ENCODE data around the gene HEATR5A.

GRCh38 chr14:31294746-31295405 lies 125.5 kb downstream of the HEATR5A start:
- TF ChIP-seq EZH2 (IDR thresholded peaks at IDR 0.05; ENCODE audit: borderline replicate concordance, control insufficient read depth, low read depth, low read length), result no peak
- no peak for TF ChIP-seq ZNF384 (IDR thresholded peaks at IDR 0.05; ENCODE audit: borderline replicate concordance, low read depth, low read length)
- TF ChIP-seq USF2 (IDR thresholded peaks at IDR 0.05; ENCODE audit: borderline replicate concordance, low read depth, low read length), result no peak
- TF ChIP-seq, protein P1, sequence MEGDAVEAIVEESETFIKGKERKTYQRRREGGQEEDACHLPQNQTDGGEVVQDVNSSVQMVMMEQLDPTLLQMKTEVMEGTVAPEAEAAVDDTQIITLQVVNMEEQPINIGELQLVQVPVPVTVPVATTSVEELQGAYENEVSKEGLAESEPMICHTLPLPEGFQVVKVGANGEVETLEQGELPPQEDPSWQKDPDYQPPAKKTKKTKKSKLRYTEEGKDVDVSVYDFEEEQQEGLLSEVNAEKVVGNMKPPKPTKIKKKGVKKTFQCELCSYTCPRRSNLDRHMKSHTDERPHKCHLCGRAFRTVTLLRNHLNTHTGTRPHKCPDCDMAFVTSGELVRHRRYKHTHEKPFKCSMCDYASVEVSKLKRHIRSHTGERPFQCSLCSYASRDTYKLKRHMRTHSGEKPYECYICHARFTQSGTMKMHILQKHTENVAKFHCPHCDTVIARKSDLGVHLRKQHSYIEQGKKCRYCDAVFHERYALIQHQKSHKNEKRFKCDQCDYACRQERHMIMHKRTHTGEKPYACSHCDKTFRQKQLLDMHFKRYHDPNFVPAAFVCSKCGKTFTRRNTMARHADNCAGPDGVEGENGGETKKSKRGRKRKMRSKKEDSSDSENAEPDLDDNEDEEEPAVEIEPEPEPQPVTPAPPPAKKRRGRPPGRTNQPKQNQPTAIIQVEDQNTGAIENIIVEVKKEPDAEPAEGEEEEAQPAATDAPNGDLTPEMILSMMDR (IDR thresholded peaks at IDR 0.05 in 2 of 3, conservative IDR thresholded peaks at IDR 0.05 in 1 of 3; ENCODE audit: control insufficient read depth in 2 of 3, extremely low read depth in 1 of 3, insufficient read depth in 1 of 3, low read depth in 3 of 3, low read length in 3 of 3), result no peak
- no peak for TF ChIP-seq SIN3A (IDR thresholded peaks at IDR 0.05; ENCODE audit: low read depth, low read length)
- TF ChIP-seq NR2C2 (IDR thresholded peaks at IDR 0.05; ENCODE audit: borderline replicate concordance, control insufficient read depth, insufficient read length, low read depth), result no peak
- no peak for TF ChIP-seq POLR2AphosphoS5 (IDR thresholded peaks at IDR 0.05; ENCODE audit: low read length)
- TF ChIP-seq ZNF274 (IDR thresholded peaks at IDR 0.05; ENCODE audit: insufficient read depth, insufficient read length), result no peak
- TF ChIP-seq MAX (IDR thresholded peaks at IDR 0.05; ENCODE audit: low read depth, low read length), result no peak
- no peak for TF ChIP-seq REST (IDR thresholded peaks at IDR 0.05; ENCODE audit: low read depth, low read length)
- no peak for TF ChIP-seq RCOR1 (conservative IDR thresholded peaks at IDR 0.05; ENCODE audit: low read depth, low read length)
